IMR-90 (cell line): ENCODE measurements around the gene ESR2.

ENCODE experiments used
- CTCF ChIP-seq: conservative IDR thresholded peaks from 2 replicates; pipeline ENCODE4 v1.5.1; 2012; ENCODE audit warnings: mild to moderate bottlenecking, low read depth, low read length, improper control_type of control experiment
- FOS ChIP-seq: fragments of 150-350 bp; IDR thresholded peaks from 2 replicates; pipeline ENCODE4 v1.6.1; 2016; ENCODE audit warnings: low read depth, low read length
- MAFK ChIP-seq: IDR thresholded peaks from 2 replicates; pipeline ENCODE4 v1.6.1; 2012; ENCODE audit warnings: low read depth, low read length, improper control_type of control experiment
- MXI1 ChIP-seq: IDR thresholded peaks from 2 replicates; pipeline ENCODE4 v1.6.1; 2012; ENCODE audit warnings: low read depth, mild to moderate bottlenecking, low read length, moderate library complexity, borderline replicate concordance
- POLR2A ChIP-seq: IDR thresholded peaks from 2 replicates; pipeline ENCODE4 v1.6.1; 2012; ENCODE audit warnings: mild to moderate bottlenecking, low read depth, low read length
- SMC3 ChIP-seq: fragments of 150-350 bp; IDR thresholded peaks from 2 replicates; pipeline ENCODE4 v1.6.1; 2016; ENCODE audit warnings: low read depth, mild to moderate bottlenecking, antibody characterized with exemption, low read length, moderate library complexity

- TF ChIP-seq POLR2A, result no peak
- TF ChIP-seq CTCF, result no peak
- TF ChIP-seq MXI1, result no peak
- TF ChIP-seq MAFK, result no peak
- TF ChIP-seq SMC3, result no peak
- TF ChIP-seq FOS, result no peak
Measured at GRCh38 chr14:64149921-64150320, 144.2 kb downstream of the ESR2 start.
